ENCODE data around the gene KPNA6.
"Not testable (repeated sequence)": the region's sequence is repeated elsewhere in the genome, so short reads cannot be mapped to it uniquely, and the experiment has no call there.

Gene KPNA6

GRCh38 chr1:32100807-32101708 is 6.8 kb upstream of the KPNA6 start:
- DNase-seq: no peak

DNA sequence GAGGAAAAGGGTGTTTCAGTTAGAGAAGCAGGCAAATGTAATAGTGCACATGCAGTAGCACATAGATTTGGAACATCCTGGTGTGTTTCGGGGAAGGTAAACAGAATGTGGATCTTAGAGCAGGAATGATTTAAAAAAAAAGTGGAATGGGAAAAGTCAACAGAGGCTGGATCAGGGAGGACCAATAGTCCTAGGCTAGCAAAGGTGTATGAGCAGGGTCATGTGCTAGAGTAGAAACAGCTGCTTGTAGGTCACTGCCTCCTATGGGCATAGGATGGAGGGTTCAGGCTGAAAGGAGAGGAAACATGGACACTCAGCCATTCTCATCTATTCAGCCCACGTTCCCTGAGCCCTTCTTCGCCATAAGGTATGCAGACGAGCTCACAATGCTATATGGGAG is 3.7 kb upstream of the KPNA6 start:
- DNase-seq: no peak

DNA sequence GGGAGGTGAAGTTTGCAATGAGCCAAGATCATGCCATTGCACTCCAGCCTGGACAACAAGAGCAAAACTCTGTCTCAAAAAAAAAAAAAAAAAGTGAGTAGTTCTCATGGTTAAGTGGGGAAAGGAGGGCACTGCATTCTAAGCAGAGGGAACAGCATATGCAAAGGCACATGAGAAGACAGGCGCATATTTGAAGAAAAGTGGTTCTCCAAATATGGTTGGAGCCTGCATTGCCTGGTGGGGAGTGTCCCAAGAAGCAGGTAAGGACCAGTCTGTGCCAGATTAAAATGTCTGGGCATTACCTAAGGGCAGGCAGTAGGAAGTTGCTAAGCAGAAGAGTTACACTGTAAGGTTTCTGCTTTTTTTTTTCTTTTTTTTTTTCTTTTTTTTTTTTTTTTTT is 2.5 kb upstream of the KPNA6 start:
- DNase-seq: no peak

- no peak for DNase-seq
Measured at GRCh38 chr1:32106663-32107275, 1.1 kb upstream of the KPNA6 start.

GRCh38 chr1:32111040-32111623 is 3.3 kb downstream of the KPNA6 start:
- DNase-seq: no peak

- DNase-seq: no peak
Measured at GRCh38 chr1:32111789-32112188, 3.9 kb downstream of the KPNA6 start.

DNA sequence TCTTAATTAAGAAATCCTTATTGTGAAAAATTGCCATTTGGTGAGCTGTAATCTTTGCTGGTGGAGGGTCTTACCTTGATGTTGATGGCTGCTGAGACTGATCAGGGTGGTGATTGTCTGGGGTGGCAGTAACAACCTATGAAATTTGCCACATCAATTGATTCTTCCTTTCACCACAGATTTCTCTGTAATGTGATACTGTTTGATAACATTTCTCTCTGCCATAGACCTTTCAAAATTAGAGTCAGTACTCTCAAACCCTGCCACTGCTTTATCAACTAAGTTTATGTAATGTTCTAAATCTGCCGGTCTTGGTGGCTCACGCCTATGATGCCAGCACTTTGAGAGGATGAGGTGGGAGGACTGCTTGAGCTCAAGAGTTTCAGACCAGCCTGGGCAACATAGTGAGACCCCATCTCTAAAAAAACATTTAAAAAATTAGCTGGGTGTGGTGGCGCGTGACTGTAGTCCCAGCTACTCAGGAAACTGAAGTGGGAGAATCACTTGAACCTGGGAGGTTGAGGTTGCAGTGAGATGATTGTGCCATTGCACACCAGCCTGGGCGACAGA is 5.0 kb downstream of the KPNA6 start:
- DNase-seq: no peak

DNA sequence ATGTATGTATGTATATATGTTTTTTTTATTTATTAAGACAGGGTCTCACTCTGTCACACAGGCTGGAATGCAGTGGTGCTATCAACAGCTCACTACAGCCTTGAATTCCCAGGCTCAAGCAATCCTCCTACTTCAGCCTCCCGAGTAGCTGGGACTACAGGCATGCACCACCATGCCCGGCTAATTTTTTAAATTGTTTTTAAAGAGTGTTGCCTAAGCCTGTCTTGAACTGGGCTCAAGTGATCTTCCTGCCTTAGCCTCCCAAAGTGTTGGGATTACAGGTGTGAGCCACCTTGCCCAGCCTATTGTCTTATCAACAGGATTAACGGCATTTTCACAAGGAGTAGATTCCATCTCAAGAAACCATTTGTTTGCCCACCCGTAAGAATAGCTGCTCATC is 5.6 kb downstream of the KPNA6 start:
- not testable (repeated sequence) for DNase-seq

DNA sequence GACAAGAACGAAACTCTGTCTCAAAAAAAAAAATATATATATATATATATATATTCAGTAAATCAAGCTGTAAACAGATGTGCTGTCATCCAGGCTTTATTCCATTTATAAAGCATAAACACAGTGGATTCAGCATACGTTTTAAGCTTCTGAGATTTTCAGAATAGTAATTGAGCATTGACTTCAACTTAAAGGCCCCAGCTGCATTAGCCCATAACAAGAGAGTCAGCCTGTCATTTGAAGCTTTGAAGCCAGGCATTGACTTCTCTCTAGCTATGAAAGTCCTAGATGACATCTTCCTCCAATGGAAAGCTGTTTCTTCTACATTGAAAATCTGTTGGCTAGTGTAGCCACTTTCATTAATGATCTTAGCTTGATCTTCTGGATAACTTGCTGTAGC is 6.6 kb downstream of the KPNA6 start:
- DNase-seq: no peak

GRCh38 chr1:32115496-32115895 is 7.6 kb downstream of the KPNA6 start:
- no peak for DNase-seq

DNA sequence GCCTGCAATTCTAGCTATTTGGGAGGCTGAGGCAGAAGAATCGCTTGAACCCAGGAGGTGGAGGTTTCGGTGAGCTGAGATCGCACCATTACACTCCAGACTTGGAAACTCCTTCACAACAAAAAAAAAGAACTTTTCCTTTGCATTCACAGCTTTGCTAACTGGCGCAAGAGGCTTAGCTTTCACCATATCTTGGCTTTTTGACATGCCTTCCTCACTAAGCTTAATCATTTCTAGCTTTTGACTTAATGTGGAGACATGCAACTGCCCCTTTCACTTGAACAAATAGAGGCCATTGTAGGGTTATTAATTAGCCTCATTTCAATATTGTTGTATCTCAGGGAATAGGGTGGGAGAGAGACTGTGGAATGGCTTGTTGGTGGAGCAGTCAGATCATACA is 8.7 kb downstream of the KPNA6 start:
- no peak for DNase-seq

- DNase-seq: no peak
Measured at GRCh38 chr1:32122151-32122550, 14.3 kb downstream of the KPNA6 start.

DNA sequence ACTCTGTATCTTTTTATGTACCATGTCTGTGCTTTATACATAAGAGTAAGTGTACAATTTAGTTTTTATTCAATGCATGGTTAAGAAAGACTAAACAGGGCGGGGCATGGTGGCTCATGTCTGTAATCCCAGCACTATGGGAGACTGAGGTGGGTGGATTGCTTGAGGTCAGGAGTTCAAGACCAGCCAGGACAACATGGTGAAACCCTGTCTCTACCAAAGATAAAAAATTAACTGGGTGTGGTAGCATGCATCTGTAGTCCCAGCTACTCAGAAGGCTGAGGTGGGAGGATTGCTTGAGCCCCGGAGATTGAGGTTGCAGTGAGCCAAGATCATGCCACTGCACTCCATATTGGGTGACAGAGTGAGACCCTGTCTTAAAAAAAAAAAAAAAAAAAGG is 15.5 kb downstream of the KPNA6 start:
- not testable (repeated sequence) for DNase-seq

GRCh38 chr1:32125313-32125712 is 17.5 kb downstream of the KPNA6 start:
- no peak for DNase-seq

GRCh38 chr1:32126770-32127169 is 18.9 kb downstream of the KPNA6 start:
- DNase-seq: no peak

GRCh38 chr1:32127409-32128198 is 19.7 kb downstream of the KPNA6 start:
- no peak for DNase-seq

GRCh38 chr1:32128479-32128878 is 20.6 kb downstream of the KPNA6 start:
- no peak for DNase-seq

DNA sequence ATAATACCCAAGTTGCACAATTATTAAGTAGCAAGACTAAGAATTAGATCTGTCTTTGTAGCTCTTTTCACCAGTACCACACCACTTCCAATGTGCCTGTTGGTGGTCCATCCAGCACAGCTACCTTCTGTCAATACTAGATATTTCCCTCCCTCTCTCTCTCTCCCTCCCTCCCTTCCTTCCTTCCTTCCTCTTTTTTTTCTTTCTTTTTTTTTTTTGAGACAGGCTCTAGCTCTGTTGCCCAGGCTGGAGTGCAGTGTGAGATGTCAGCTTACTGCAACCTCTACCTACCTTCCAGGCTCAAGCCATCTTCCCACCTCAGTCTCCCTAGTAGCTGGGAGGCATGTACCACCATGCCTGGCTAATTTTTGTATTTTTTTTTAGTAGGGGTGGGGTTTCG is 21.1 kb downstream of the KPNA6 start:
- DNase-seq: no peak

- DNase-seq: not testable (repeated sequence)
Measured at GRCh38 chr1:32133950-32134280, 26.1 kb downstream of the KPNA6 start.

DNA sequence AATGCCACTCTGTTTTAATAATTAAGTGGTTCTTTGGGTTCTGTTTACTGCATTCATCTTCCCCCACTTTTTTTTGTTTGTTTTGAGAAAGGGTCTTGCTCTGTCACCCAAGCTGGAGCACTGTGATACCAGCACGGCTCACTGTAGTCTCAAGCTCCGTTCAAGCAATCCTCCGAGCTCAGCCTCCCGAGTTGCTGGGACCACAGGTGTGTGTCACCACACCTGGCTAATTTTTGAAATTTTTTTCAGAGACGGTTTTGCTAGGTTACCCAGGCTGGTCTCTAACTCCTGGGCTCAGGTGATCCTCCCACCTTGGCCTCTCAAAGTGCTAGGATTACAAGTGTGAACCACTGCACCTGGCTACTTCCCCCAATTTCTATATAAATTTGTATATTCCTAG is 29.3 kb downstream of the KPNA6 start:
- DNase-seq: no peak

- DNase-seq: no peak
Measured at GRCh38 chr1:32138965-32139364, 31.1 kb downstream of the KPNA6 start.

- DNase-seq: peak; percentile 3
Measured at GRCh38 chr1:32142446-32143301, 34.8 kb downstream of the KPNA6 start.

All from DMS79 (cell line).